Measurements from ENCODE around the gene CAND2. TPM values are rescaled to one million over a fixed set of nuclear protein-coding genes. Genes with fewer than 3 reads are reported as not detected.
A peak's percentile ranks its signal among the peaks of the same experiment; 100 is the strongest.

The CAND2 gene
- polyA plus RNA-seq, 3 donors, result not detected

DNA sequence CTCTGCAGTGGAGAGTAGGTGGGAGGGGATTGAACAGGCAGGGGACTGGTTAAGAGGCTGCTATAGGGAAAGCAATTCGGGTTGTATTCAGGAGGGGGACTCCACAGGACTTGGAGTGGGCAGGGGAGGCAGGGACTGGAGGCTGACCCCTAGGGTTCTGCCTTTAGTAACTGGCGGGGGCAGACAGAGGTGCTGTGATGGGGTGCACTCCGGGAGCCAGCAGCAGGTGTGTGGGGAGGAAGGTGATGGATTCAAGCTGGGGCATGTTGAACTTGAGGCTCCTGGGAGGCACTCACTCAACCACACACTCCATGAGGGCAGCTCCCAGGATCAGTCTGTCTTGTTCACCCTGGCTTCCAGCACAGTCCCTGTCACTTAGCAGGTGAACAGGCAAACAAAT is 12.5 kb downstream of the CAND2 start:
- H3K79me2 ChIP-seq (ENCODE audit: insufficient read depth, low read length), result no peaks in the 10 kb centered on the region
- no peak for DNase-seq
- H3K4me2 ChIP-seq (replicated peaks; ENCODE audit: extremely low read depth, low read length, poor library complexity, severe bottlenecking), result no peak overlapping the region
- no peaks in the 10 kb centered on the region for H4K20me1 ChIP-seq (ENCODE audit: insufficient read depth, low read length)
- H3K9ac ChIP-seq (ENCODE audit: insufficient read depth, low read length, poor library complexity, severe bottlenecking), result no peak overlapping the region
- Mint-ChIP-seq H3K4me3 (peak overlapping the region in 1 of 2 donors; percentile 2), H3K36me3 (no peaks in the 10 kb centered on the region), H3K4me1 (peaks cover 10% of the 10 kb centered on the region), H3K27ac (no peak overlapping the region), H3K9me3 (no peaks in the 10 kb centered on the region), H3K27me3 (ENCODE audit: low read depth in 3 of 3) (peaks cover 6 to 15% (median 6%) of the 10 kb centered on the region in 3 donors)
- peaks cover 0 to 6% of the 10 kb centered on the region in 2 donors for H3K27me3 ChIP-seq (ENCODE audit: control insufficient read depth in 2 of 2, insufficient read depth in 2 of 2, low read length in 2 of 2)
- H3K9me3 ChIP-seq (replicated peaks in 1 of 2; ENCODE audit: control insufficient read depth in 1 of 2, insufficient read depth in 1 of 2, low read length in 2 of 2), result no peaks in the 10 kb centered on the region
- H3K4me3 ChIP-seq (replicated peaks in 1 of 3; ENCODE audit: low read depth in 2 of 3, low read length in 3 of 3), result no peak overlapping the region
- H2AFZ ChIP-seq (ENCODE audit: insufficient read depth, low read depth, low read length, poor library complexity, severe bottlenecking), result no peak overlapping the region
- no peaks in the 10 kb centered on the region for H3K36me3 ChIP-seq (replicated peaks in 1 of 2; ENCODE audit: control insufficient read depth in 1 of 2, insufficient read depth in 2 of 2, low read length in 2 of 2)
- no peak overlapping the region for H3K27ac ChIP-seq (ENCODE audit: low read depth in 1 of 2, low read length in 2 of 2)
- WGBS (ENCODE audit: insufficient coverage), result 88% methylated on average over 2 of the region's 3 CpGs
- TF ChIP-seq, protein P1, sequence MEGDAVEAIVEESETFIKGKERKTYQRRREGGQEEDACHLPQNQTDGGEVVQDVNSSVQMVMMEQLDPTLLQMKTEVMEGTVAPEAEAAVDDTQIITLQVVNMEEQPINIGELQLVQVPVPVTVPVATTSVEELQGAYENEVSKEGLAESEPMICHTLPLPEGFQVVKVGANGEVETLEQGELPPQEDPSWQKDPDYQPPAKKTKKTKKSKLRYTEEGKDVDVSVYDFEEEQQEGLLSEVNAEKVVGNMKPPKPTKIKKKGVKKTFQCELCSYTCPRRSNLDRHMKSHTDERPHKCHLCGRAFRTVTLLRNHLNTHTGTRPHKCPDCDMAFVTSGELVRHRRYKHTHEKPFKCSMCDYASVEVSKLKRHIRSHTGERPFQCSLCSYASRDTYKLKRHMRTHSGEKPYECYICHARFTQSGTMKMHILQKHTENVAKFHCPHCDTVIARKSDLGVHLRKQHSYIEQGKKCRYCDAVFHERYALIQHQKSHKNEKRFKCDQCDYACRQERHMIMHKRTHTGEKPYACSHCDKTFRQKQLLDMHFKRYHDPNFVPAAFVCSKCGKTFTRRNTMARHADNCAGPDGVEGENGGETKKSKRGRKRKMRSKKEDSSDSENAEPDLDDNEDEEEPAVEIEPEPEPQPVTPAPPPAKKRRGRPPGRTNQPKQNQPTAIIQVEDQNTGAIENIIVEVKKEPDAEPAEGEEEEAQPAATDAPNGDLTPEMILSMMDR (IDR thresholded peaks at IDR 0.05), result no peak
- H3K4me1 ChIP-seq (ENCODE audit: control insufficient read depth in 1 of 2, insufficient read depth in 2 of 2, low read length in 2 of 2), result peaks cover 4 to 12% of the 10 kb centered on the region in 2 donors
- intact Hi-C loops (cut with micrococcal nuclease), result no loop called here

DNA sequence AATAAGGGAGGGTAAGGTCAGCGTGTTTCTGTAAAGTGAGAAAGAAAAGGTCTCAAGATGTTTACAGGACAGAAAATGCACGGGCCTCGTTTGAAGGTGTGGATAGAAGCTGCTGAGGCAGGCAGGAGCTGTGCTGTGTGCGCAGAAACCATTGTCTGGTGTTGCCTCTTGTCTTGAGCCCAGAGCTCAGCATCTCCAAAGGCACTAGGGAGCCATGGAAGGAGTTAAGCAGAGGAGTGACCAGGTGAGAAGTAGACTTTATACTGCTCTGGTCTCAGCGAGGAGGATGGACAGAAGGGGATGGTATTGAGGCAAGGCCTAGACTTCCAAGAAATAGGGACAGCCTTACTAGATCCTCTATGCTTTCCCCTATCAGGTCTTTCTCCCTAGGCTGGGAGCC is 13.0 kb downstream of the CAND2 start:
- 95% methylated on average over 4 of the region's 5 CpGs for WGBS (ENCODE audit: insufficient coverage)
- H3K4me1 Mint-ChIP-seq, result peaks cover 10% of the 10 kb centered on the region
- H3K27ac Mint-ChIP-seq, result peak overlapping the region in 1 of 7 donors; percentile 11
- no peak for DNase-seq
- H3K4me3 Mint-ChIP-seq, result peak overlapping the region in 1 of 2 donors; percentile 67
- Histone ChIP-seq H3K9ac (ENCODE audit: insufficient read depth, low read length, poor library complexity, severe bottlenecking) (peak overlapping the region; percentile 56), H3K79me2 (ENCODE audit: insufficient read depth, low read length) (no peaks in the 10 kb centered on the region), H3K9me3 (replicated peaks in 1 of 2; ENCODE audit: control insufficient read depth in 1 of 2, insufficient read depth in 1 of 2, low read length in 2 of 2) (no peaks in the 10 kb centered on the region), H3K4me3 (replicated peaks in 1 of 3; ENCODE audit: low read depth in 2 of 3, low read length in 3 of 3) (peak overlapping the region in 2 of 3 experiments; percentile 62 to 79), H2AFZ (ENCODE audit: insufficient read depth, low read depth, low read length, poor library complexity, severe bottlenecking) (peak overlapping the region; percentile 89), H3K27ac (ENCODE audit: low read depth in 1 of 2, low read length in 2 of 2) (no peak overlapping the region), H3K4me1 (ENCODE audit: control insufficient read depth in 1 of 2, insufficient read depth in 2 of 2, low read length in 2 of 2) (peaks cover 4 to 12% of the 10 kb centered on the region in 2 donors), H3K27me3 (ENCODE audit: control insufficient read depth in 2 of 2, insufficient read depth in 2 of 2, low read length in 2 of 2) (peaks cover 0 to 6% of the 10 kb centered on the region in 2 donors), H4K20me1 (ENCODE audit: insufficient read depth, low read length) (no peaks in the 10 kb centered on the region), H3K4me2 (replicated peaks; ENCODE audit: extremely low read depth, low read length, poor library complexity, severe bottlenecking) (peak overlapping the region; percentile 88), H3K36me3 (replicated peaks in 1 of 2; ENCODE audit: control insufficient read depth in 1 of 2, insufficient read depth in 2 of 2, low read length in 2 of 2) (no peaks in the 10 kb centered on the region)
- TF ChIP-seq, protein P1 (IDR thresholded peaks at IDR 0.05), result no peak
- H3K9me3 Mint-ChIP-seq, result no peaks in the 10 kb centered on the region
- H3K36me3 Mint-ChIP-seq, result no peaks in the 10 kb centered on the region
- intact Hi-C loops (cut with micrococcal nuclease), result no loop called here
- H3K27me3 Mint-ChIP-seq (ENCODE audit: low read depth in 3 of 3), result peaks cover 6 to 15% (median 6%) of the 10 kb centered on the region in 3 donors
